Fibroblast of lung (primary cell): ENCODE data around the gene FCER2.

ENCODE experiments used
- EZH2 ChIP-seq: IDR thresholded peaks from 2 replicates; pipeline ENCODE4 v1.5.1; 2012; ENCODE audit warnings: low read length, control low read depth, mild to moderate bottlenecking; ENCODE audit errors: missing control alignments
- TF ChIP-seq, protein P1 (sequence below), 2 donors: IDR thresholded peaks in 1 of 2; conservative IDR thresholded peaks in 1 of 2; 1 replicate in 1 of 2; 2 replicates in 1 of 2; pipeline ENCODE4 v1.5.1; 2011 to 2012; ENCODE audit warnings: low read length in 2 of 2, control low read depth in 1 of 2, inconsistent platforms in 1 of 2, low read depth in 1 of 2, mild to moderate bottlenecking in 1 of 2

DNA sequence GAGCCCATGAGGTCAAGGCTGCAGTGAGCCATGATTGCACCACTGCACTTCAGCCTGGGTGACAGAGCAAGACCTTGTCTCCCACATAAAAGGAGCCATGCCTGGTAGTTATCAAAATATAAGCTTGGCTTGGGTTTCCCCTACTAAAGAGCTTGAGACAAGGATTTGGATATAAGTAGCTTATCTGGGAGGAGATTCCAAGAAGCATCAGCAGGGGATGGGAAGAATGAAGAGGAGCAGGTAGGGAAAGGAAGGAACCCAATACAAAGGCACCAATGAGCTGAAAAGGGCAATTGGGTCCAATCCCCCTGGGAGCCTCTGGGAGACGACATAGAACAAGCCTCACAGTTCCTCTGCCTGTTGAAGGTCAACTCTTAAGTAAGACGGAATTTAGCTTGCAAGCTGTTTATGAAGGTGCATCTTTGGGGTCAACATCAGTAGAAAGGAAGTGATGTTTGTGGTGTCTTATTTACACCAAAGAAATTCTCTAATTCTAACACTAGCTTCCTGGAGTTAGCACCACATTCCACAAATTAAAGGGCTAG is 37.4 kb upstream of the FCER2 start:
- TF ChIP-seq, protein P1, sequence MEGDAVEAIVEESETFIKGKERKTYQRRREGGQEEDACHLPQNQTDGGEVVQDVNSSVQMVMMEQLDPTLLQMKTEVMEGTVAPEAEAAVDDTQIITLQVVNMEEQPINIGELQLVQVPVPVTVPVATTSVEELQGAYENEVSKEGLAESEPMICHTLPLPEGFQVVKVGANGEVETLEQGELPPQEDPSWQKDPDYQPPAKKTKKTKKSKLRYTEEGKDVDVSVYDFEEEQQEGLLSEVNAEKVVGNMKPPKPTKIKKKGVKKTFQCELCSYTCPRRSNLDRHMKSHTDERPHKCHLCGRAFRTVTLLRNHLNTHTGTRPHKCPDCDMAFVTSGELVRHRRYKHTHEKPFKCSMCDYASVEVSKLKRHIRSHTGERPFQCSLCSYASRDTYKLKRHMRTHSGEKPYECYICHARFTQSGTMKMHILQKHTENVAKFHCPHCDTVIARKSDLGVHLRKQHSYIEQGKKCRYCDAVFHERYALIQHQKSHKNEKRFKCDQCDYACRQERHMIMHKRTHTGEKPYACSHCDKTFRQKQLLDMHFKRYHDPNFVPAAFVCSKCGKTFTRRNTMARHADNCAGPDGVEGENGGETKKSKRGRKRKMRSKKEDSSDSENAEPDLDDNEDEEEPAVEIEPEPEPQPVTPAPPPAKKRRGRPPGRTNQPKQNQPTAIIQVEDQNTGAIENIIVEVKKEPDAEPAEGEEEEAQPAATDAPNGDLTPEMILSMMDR (conservative IDR thresholded peaks at IDR 0.05 in 1 of 2, IDR thresholded peaks at IDR 0.05 in 1 of 2; ENCODE audit: low read depth in 1 of 2, low read length in 2 of 2): no peak
- no peak for TF ChIP-seq EZH2
